ENCODE results near the gene ARHGAP1. TPM values are rescaled to one million over a fixed set of nuclear protein-coding genes. Genes with fewer than 3 reads are reported as not detected.

ARHGAP1 gene
- total and polyA plus RNA-seq, 2 donors (not counting 3 experiments of a cell fraction or from before 2014, with no cell fraction given): 30.9 to 58.2 TPM

- Histone ChIP-seq H3K27me3 (ENCODE audit: control insufficient read depth in 2 of 2, insufficient read depth in 2 of 2, low read length in 2 of 2) (no peaks in the 10 kb centered on the region), H2AFZ (ENCODE audit: low read depth, low read length) (no peak overlapping the region), H3K27ac (ENCODE audit: insufficient read depth, low read depth, low read length) (no peak overlapping the region), H3K4me3 (replicated peaks in 1 of 3; ENCODE audit: insufficient read depth in 1 of 3, low read depth in 1 of 3, low read length in 3 of 3) (no peak overlapping the region), H3K9me1 (replicated peaks; ENCODE audit: control insufficient read depth, extremely low read depth, insufficient read depth, low read length) (no peaks in the 10 kb centered on the region), H3K36me3 (ENCODE audit: control insufficient read depth in 2 of 2, extremely low read depth in 1 of 2, insufficient read depth in 2 of 2, low read length in 2 of 2) (no peaks in the 10 kb centered on the region), H3K9ac (replicated peaks; ENCODE audit: extremely low read depth, insufficient read depth, low read length) (no peak overlapping the region), H3K4me1 (ENCODE audit: control insufficient read depth, extremely low read depth, insufficient read depth, low read length) (no peaks in the 10 kb centered on the region), H3K4me2 (ENCODE audit: insufficient read depth, low read length) (no peak overlapping the region), H4K20me1 (replicated peaks; ENCODE audit: control insufficient read depth, extremely low read depth, insufficient read depth, low read length) (no peaks in the 10 kb centered on the region), H3K79me2 (ENCODE audit: control insufficient read depth, insufficient read depth, low read length) (no peaks in the 10 kb centered on the region), H3K9me3 (replicated peaks; ENCODE audit: control insufficient read depth, insufficient read depth, low read length) (no peaks in the 10 kb centered on the region)
- CTCF ChIA-PET: no interaction called here
- DNase-seq (ENCODE audit: low read depth, low spot score) (no peak), FAIRE-seq (no peak)
- no peak for TF ChIP-seq POLR2AphosphoS5 (IDR thresholded peaks at IDR 0.05; ENCODE audit: insufficient read depth, low read depth, low read length)
- TF ChIP-seq MYC (IDR thresholded peaks at IDR 0.05; ENCODE audit: low read depth, low read length): no peak
- no peak for TF ChIP-seq CTCF (IDR thresholded peaks at IDR 0.05; ENCODE audit: extremely low read depth in 1 of 2, insufficient read depth in 1 of 2, low read depth in 1 of 2, low read length in 2 of 2)
- TF ChIP-seq GATA2 (IDR thresholded peaks at IDR 0.05; ENCODE audit: insufficient read depth, insufficient read length, low read depth, low read length): no peak
- no peak for TF ChIP-seq FOS (IDR thresholded peaks at IDR 0.05; ENCODE audit: borderline replicate concordance, insufficient read depth, low read length)
- TF ChIP-seq EZH2 (IDR thresholded peaks at IDR 0.05; ENCODE audit: borderline replicate concordance, low read depth, low read length, severe bottlenecking): no peak
- no peak for TF ChIP-seq JUN (IDR thresholded peaks at IDR 0.05; ENCODE audit: borderline replicate concordance, insufficient read depth, insufficient read length, low read depth)
- no peak for TF ChIP-seq POLR2A (IDR thresholded peaks at IDR 0.05; ENCODE audit: low read depth, low read length)
- TF ChIP-seq, protein P1, sequence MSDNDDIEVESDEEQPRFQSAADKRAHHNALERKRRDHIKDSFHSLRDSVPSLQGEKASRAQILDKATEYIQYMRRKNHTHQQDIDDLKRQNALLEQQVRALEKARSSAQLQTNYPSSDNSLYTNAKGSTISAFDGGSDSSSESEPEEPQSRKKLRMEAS (IDR thresholded peaks at IDR 0.05; ENCODE audit: insufficient read depth, insufficient read length): no peak
- dilution Hi-C loops (cut with MboI; ENCODE audit: extremely low pct_ligation_motif_present, low sequenced_read_pairs): no loop called here
- BruUV-seq (replicated peaks): no TSS peak
- intact Hi-C loops (cut with micrococcal nuclease): no loop called here
- POLR2A ChIA-PET: no interaction called here
These were observed 27.7 kb upstream of the ARHGAP1 start for GRCh38 chr11:46727952-46728658.
